ENCODE measurements around the gene INTS2.

DNA sequence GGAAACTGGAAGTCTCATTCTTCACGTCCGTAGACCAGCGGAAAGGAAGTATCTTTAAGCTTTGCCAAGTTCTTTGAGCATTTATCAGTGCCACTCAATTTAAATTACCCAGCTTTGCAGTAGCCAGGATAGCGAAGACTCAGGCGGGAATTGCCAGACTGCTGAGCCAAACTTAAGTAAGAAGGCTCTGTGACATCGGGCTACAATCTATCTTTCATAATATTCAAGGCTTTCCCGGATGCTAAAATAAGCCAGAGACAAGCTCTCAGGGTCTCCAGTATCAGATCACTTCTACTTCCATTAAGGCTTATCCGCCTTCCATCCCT is 64.0 kb downstream of the INTS2 start:
- TF ChIP-seq, protein P1, sequence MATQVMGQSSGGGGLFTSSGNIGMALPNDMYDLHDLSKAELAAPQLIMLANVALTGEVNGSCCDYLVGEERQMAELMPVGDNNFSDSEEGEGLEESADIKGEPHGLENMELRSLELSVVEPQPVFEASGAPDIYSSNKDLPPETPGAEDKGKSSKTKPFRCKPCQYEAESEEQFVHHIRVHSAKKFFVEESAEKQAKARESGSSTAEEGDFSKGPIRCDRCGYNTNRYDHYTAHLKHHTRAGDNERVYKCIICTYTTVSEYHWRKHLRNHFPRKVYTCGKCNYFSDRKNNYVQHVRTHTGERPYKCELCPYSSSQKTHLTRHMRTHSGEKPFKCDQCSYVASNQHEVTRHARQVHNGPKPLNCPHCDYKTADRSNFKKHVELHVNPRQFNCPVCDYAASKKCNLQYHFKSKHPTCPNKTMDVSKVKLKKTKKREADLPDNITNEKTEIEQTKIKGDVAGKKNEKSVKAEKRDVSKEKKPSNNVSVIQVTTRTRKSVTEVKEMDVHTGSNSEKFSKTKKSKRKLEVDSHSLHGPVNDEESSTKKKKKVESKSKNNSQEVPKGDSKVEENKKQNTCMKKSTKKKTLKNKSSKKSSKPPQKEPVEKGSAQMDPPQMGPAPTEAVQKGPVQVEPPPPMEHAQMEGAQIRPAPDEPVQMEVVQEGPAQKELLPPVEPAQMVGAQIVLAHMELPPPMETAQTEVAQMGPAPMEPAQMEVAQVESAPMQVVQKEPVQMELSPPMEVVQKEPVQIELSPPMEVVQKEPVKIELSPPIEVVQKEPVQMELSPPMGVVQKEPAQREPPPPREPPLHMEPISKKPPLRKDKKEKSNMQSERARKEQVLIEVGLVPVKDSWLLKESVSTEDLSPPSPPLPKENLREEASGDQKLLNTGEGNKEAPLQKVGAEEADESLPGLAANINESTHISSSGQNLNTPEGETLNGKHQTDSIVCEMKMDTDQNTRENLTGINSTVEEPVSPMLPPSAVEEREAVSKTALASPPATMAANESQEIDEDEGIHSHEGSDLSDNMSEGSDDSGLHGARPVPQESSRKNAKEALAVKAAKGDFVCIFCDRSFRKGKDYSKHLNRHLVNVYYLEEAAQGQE (IDR thresholded peaks at IDR 0.05; ENCODE audit: insufficient replicate concordance, low read depth): no peak
- TF ChIP-seq, protein P2, sequence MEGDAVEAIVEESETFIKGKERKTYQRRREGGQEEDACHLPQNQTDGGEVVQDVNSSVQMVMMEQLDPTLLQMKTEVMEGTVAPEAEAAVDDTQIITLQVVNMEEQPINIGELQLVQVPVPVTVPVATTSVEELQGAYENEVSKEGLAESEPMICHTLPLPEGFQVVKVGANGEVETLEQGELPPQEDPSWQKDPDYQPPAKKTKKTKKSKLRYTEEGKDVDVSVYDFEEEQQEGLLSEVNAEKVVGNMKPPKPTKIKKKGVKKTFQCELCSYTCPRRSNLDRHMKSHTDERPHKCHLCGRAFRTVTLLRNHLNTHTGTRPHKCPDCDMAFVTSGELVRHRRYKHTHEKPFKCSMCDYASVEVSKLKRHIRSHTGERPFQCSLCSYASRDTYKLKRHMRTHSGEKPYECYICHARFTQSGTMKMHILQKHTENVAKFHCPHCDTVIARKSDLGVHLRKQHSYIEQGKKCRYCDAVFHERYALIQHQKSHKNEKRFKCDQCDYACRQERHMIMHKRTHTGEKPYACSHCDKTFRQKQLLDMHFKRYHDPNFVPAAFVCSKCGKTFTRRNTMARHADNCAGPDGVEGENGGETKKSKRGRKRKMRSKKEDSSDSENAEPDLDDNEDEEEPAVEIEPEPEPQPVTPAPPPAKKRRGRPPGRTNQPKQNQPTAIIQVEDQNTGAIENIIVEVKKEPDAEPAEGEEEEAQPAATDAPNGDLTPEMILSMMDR (IDR thresholded peaks at IDR 0.05; ENCODE audit: insufficient read depth, low read length): no peak
- TF ChIP-seq POLR2AphosphoS5 (IDR thresholded peaks at IDR 0.05; ENCODE audit: low read depth): no peak
